ENCODE results near the gene IGFL1. TPM values are rescaled to one million over a fixed set of nuclear protein-coding genes. Genes with fewer than 3 reads are reported as not detected.

IGFL1 gene
- total and polyA plus RNA-seq, 4 donors, result not detected

DNA sequence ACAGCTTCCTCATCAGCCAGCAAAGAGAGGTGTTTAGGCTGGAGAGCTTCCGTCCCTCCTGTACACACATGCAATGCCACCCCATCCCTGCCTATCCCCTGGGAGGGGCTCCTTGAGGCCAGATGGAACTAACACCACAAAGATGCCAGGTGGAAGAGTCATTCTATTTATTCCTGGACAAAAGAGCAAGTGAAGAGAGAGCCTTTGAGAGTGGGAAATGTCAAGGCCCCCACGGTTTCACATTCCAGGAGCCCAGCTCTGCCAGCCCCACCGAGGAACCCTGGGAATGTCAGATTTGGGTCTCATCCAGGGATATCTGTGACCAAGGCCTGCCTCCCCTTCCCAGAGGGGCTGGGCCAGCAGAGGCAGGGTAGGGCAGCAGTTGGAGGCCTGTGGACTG is 30.8 kb upstream of the IGFL1 start:
- ATAC-seq (ENCODE audit: low FRiP score), result no peak
- H3K27ac ChIP-seq (ENCODE audit: low read depth in 1 of 2, low read length in 2 of 2), result no peak overlapping the region
- H3K4me3 ChIP-seq (ENCODE audit: low read length in 2 of 2), result no peak overlapping the region
- 26 to 28% methylated on average over 3 of the region's 3 CpGs for whole genome bisulfite sequencing, 2 donors
- no peaks in the 10 kb centered on the region for H3K36me3 ChIP-seq (ENCODE audit: control insufficient read depth in 1 of 2, insufficient read depth in 2 of 2, low read length in 1 of 2)
- DNase-seq, result peak in 1 of 2 donors; percentile 58
- intact Hi-C loops (cut with DNase I), result no loop called here
- no peaks in the 10 kb centered on the region for H3K4me1 ChIP-seq (ENCODE audit: control insufficient read depth in 1 of 2, insufficient read depth in 2 of 2, low read length in 2 of 2)
- no peaks in the 10 kb centered on the region for H3K9me3 ChIP-seq (ENCODE audit: control insufficient read depth, low read length)
- H3K27me3 ChIP-seq (ENCODE audit: control insufficient read depth in 1 of 2, insufficient read depth in 2 of 2, low read length in 1 of 2), result no peaks in the 10 kb centered on the region

DNA sequence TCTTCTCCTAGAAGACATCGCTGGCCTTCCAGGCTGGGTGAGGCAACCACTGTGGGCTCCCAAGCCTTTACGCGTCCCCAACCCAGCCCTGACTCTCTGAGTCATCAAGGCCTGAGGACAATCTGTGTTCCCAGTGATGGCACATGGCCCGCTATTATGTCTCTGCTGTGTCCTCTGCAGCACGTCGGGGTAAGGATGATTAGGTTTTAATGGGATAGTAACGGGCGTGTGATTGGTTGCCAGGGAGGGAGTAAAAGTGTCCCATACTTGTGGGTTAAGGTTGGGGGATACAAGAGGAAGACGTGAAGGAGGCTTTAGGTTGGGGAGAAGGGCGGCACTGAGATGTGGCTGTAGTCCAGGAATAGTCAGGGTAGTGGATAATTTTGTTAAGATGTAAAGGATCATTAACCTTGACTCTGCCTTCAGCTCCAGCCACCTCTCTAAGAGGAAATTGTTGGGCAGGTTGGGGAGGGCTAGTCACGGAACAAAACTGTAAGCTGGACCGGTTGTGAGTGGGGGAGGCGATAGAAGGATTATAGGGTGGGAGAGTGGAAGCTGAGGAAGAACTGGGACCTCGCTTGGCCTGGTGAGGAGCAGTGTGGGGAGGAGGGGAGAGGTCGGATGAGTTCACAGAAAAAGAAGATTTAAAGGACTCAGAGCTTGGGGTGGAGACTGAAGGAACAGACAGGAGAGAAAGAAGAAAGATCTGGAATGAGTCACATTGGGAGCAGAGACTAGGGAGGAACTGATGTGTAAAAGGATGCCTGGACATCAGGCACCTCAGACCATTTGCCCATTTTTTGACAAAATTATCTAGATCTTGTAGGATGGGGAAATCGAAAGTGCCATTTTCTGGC is 27.9 kb upstream of the IGFL1 start:
- no peak for ATAC-seq (ENCODE audit: low FRiP score)
- DNase-seq, result peak in 1 of 2 donors; percentile 8
- H3K27ac ChIP-seq (ENCODE audit: low read depth in 1 of 2, low read length in 2 of 2), result no peak overlapping the region
- H3K4me1 ChIP-seq (ENCODE audit: control insufficient read depth in 1 of 2, insufficient read depth in 2 of 2, low read length in 2 of 2), result no peaks in the 10 kb centered on the region
- no peak overlapping the region for H3K4me3 ChIP-seq (ENCODE audit: low read length in 2 of 2)
- no peaks in the 10 kb centered on the region for H3K36me3 ChIP-seq (ENCODE audit: control insufficient read depth in 1 of 2, insufficient read depth in 2 of 2, low read length in 1 of 2)
- H3K27me3 ChIP-seq (ENCODE audit: control insufficient read depth in 1 of 2, insufficient read depth in 2 of 2, low read length in 1 of 2), result no peaks in the 10 kb centered on the region
- 69 to 72% methylated on average over 16 of the region's 16 CpGs for WGBS, 2 donors
- no peaks in the 10 kb centered on the region for H3K9me3 ChIP-seq (ENCODE audit: control insufficient read depth, low read length)
- intact Hi-C loops (cut with DNase I), result no loop called here

DNA sequence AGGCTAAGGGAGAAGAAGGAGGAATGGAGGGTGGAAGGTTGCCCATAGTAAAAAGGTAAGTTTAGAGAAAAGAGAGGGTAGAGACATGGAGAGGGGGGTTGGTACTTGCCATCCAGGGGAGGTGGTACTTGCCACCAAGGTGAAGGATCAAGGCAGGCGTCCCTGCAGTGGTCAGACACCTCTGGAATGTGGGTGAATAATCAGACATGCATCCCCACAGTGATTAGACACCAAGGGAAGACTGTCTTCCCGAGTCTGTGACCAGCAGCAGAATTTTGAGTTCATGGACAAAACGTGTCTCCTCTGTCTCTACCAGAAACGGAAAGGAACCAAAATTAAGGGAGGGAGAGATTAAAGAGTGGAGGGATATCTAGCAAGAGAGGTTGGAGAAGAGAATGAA is 27.1 kb upstream of the IGFL1 start:
- Histone ChIP-seq H3K4me3 (ENCODE audit: low read length in 2 of 2) (no peak overlapping the region), H3K9me3 (ENCODE audit: control insufficient read depth, low read length) (no peaks in the 10 kb centered on the region), H3K4me1 (ENCODE audit: control insufficient read depth in 1 of 2, insufficient read depth in 2 of 2, low read length in 2 of 2) (no peaks in the 10 kb centered on the region), H3K27me3 (ENCODE audit: control insufficient read depth in 1 of 2, insufficient read depth in 2 of 2, low read length in 1 of 2) (no peaks in the 10 kb centered on the region), H3K27ac (ENCODE audit: low read depth in 1 of 2, low read length in 2 of 2) (no peak overlapping the region), H3K36me3 (ENCODE audit: control insufficient read depth in 1 of 2, insufficient read depth in 2 of 2, low read length in 1 of 2) (no peaks in the 10 kb centered on the region)
- WGBS, 2 donors, result 53 to 58% methylated on average over 4 of the region's 4 CpGs
- intact Hi-C loops (cut with DNase I), result no loop called here
- peak in 1 of 2 donors; percentile 24 for DNase-seq
- no peak for ATAC-seq (ENCODE audit: low FRiP score)

DNA sequence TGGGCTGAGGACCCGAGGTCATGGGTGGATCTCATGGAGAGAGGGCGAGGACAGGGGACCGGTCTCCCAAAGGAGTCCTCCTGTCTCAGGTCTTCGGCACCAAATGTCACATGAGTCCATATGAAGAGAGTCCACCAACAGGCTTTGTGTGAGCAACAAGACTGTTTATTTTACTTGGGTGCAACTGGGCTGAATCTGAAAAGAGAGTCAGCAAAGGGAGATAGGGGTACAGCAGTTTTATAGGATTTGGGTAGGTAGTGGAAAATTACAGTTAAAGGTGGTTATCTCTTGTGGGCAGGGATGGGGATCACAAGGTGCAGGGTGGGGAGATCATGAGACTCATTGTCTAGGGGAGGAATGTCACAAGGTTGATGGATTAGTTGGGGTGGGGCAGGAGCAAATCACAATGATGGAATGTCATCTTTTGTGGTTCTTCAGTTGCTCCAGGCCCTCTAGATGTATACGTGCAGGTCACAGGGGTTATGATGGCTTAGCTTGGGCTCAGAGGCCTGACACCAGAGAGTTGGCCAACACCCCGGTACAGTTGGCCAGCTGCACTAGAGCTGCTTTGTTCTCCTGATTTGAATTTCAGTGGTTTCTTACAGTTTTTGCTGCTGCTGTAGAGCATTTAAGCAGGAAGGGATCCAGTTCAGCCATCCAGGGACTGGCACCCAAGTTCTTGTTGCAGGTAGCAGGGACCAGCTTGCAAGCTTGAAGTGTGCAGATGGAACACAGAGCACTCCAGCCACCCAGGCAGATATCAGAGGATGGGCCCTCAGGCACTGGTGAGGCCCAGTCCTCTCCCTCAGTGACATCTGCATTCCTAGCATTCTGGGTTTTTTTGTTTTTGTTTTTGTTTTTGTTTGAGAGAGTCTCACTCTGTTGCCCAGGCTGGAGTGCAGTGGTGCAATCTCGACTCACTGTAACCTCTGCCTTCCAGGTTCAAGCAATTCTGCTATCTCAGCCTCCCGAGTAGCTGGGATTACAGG is 26.4 kb upstream of the IGFL1 start:
- Histone ChIP-seq H3K9me3 (ENCODE audit: control insufficient read depth, low read length) (no peaks in the 10 kb centered on the region), H3K27me3 (ENCODE audit: control insufficient read depth in 1 of 2, insufficient read depth in 2 of 2, low read length in 1 of 2) (no peaks in the 10 kb centered on the region), H3K4me1 (ENCODE audit: control insufficient read depth in 1 of 2, insufficient read depth in 2 of 2, low read length in 2 of 2) (no peaks in the 10 kb centered on the region), H3K27ac (ENCODE audit: low read depth in 1 of 2, low read length in 2 of 2) (no peak overlapping the region), H3K36me3 (ENCODE audit: control insufficient read depth in 1 of 2, insufficient read depth in 2 of 2, low read length in 1 of 2) (no peaks in the 10 kb centered on the region), H3K4me3 (ENCODE audit: low read length in 2 of 2) (no peak overlapping the region)
- 83 to 84% methylated on average over 8 of the region's 8 CpGs for WGBS, 2 donors
- no peak for ATAC-seq (ENCODE audit: low FRiP score)
- DNase-seq, result peak in 1 of 2 donors; percentile 39
- intact Hi-C loops (cut with DNase I), result no loop called here

DNA sequence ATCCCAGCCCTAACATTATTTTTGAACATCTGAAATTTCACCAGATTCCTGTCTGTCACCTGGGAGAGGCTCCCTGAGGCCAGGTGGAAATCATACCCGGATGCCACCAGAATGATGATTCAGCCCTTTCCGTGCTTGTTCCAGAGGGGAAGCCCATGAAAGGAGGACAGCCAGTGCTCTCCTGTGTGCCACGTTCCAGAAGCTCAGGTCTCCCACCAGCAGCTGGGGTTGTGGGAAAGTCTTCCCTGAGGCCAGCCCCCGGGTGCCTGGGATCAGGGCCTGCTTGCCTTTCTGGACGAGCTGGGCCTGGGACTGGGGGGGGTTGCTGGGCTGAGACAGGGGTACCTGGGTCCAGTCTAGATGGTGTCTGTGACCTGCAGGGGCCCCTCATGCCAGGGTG is 25.5 kb upstream of the IGFL1 start:
- intact Hi-C loops (cut with DNase I), result no loop called here
- ATAC-seq (ENCODE audit: low FRiP score) (no peak), DNase-seq (peak; percentile 21 to 57)
- 70 to 78% methylated on average over 5 of the region's 5 CpGs for WGBS, 2 donors
- no peaks in the 10 kb centered on the region for H3K4me1 ChIP-seq (ENCODE audit: control insufficient read depth in 1 of 2, insufficient read depth in 2 of 2, low read length in 2 of 2)
- H3K9me3 ChIP-seq (ENCODE audit: control insufficient read depth, low read length), result no peaks in the 10 kb centered on the region
- no peaks in the 10 kb centered on the region for H3K36me3 ChIP-seq (ENCODE audit: control insufficient read depth in 1 of 2, insufficient read depth in 2 of 2, low read length in 1 of 2)
- no peak overlapping the region for H3K4me3 ChIP-seq (ENCODE audit: low read length in 2 of 2)
- no peaks in the 10 kb centered on the region for H3K27me3 ChIP-seq (ENCODE audit: control insufficient read depth in 1 of 2, insufficient read depth in 2 of 2, low read length in 1 of 2)
- H3K27ac ChIP-seq (ENCODE audit: low read depth in 1 of 2, low read length in 2 of 2), result no peak overlapping the region

DNA sequence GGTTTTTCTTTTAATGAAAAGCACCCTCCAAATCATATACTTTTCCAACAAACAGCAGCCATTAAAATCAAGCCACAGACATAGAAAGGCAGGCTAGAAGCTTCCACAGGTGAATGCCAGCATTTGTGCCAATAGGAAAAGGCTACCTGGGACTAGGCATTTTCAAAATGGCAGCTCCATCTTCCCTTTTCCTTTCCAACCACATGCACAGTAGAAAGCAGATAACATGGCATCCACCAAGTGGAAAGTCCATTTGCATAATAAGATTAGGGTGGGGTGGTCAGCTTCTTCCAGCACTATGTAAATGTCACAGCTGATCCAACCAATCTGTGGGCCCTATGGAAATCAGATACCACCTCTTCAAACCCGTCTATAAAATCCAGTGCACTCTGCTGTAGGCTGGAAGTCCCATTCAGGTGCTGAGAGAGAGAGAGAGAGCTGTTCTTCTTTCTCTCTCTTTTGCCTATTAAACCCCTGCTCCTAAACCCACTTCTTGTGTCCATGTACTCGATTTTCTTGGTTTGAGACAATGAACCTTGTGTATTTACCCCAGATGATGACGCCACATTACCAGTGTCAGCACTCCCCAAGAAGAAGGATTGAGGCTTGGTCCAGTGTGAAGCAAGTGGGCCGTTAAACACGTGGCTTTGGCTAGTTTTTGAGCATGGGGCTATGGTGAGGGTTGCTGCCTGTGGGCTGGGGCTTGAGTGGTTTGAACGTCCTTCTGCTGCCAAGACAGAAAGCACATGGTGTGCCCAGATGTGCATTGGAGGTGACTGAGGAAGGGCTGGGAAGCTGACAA is 24.2 kb upstream of the IGFL1 start:
- no peaks in the 10 kb centered on the region for H3K9me3 ChIP-seq (ENCODE audit: control insufficient read depth, low read length)
- WGBS, 2 donors, result 62 to 63% methylated on average over 6 of the region's 6 CpGs
- no peak overlapping the region for H3K27ac ChIP-seq (ENCODE audit: low read depth in 1 of 2, low read length in 2 of 2)
- intact Hi-C loops (cut with DNase I), result no loop called here
- ATAC-seq (ENCODE audit: low FRiP score) (no peak), DNase-seq (peak in 1 of 2 donors; percentile 9)
- no peaks in the 10 kb centered on the region for H3K27me3 ChIP-seq (ENCODE audit: control insufficient read depth in 1 of 2, insufficient read depth in 2 of 2, low read length in 1 of 2)
- H3K4me1 ChIP-seq (ENCODE audit: control insufficient read depth in 1 of 2, insufficient read depth in 2 of 2, low read length in 2 of 2), result no peaks in the 10 kb centered on the region
- H3K36me3 ChIP-seq (ENCODE audit: control insufficient read depth in 1 of 2, insufficient read depth in 2 of 2, low read length in 1 of 2), result no peaks in the 10 kb centered on the region
- no peak overlapping the region for H3K4me3 ChIP-seq (ENCODE audit: low read length in 2 of 2)

DNA sequence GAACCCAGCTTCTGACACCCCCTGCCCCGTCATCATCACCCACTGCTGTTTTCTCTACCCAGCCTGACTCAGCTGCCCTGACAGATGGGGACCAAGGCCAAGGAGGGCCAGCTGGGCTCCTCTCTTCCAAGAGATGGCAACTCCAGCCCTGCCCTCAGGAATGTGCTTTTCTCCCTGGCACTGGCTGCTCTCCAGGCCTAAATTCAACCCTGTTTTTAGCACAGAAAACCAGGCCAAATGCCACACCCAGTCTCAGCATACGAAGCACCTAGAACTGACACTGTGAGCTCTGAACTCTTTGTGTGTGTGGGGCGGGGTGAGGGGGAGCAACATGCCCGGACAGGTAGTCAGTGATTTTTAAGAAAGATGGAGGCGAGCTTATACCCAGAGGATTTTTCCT is 23.4 kb upstream of the IGFL1 start:
- H3K9me3 ChIP-seq (ENCODE audit: control insufficient read depth, low read length), result no peaks in the 10 kb centered on the region
- intact Hi-C loops (cut with DNase I), result no loop called here
- 52 to 56% methylated on average over 5 of the region's 5 CpGs for WGBS, 2 donors
- ATAC-seq (ENCODE audit: low FRiP score) (no peak), DNase-seq (peak; percentile 26 to 52)
- H3K4me1 ChIP-seq (ENCODE audit: control insufficient read depth in 1 of 2, insufficient read depth in 2 of 2, low read length in 2 of 2), result no peaks in the 10 kb centered on the region
- no peak overlapping the region for H3K4me3 ChIP-seq (ENCODE audit: low read length in 2 of 2)
- H3K27me3 ChIP-seq (ENCODE audit: control insufficient read depth in 1 of 2, insufficient read depth in 2 of 2, low read length in 1 of 2), result no peaks in the 10 kb centered on the region
- no peaks in the 10 kb centered on the region for H3K36me3 ChIP-seq (ENCODE audit: control insufficient read depth in 1 of 2, insufficient read depth in 2 of 2, low read length in 1 of 2)
- H3K27ac ChIP-seq (ENCODE audit: low read depth in 1 of 2, low read length in 2 of 2), result no peak overlapping the region

DNA sequence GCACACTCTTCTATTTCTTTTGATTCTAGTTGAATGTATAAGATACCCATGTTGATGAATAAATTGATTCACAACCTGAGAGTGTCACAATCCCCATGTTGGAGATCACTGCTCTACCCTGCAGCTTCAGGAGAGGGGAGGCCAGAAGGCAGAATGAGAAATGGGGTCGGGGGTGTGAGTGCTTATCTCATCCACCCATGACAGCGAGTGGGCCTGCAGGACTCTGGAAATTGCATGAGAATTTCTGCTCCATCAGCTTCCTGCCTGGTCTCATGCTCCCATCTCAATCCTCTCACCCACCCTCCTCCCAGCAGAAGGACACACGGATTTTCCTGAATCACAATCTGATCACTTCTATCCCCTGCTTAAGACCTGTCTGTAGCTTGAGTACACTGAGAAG is 22.9 kb upstream of the IGFL1 start:
- no peaks in the 10 kb centered on the region for H3K9me3 ChIP-seq (ENCODE audit: control insufficient read depth, low read length)

More for the DNA sequence above, 22.9 kb upstream of the IGFL1 start:
- no peak overlapping the region for H3K4me3 ChIP-seq (ENCODE audit: low read length in 2 of 2)
- no peak overlapping the region for H3K27ac ChIP-seq (ENCODE audit: low read depth in 1 of 2, low read length in 2 of 2)
- no peak for ATAC-seq (ENCODE audit: low FRiP score)
- 70 to 71% methylated on average over 3 of the region's 3 CpGs for WGBS, 2 donors
- peak in 1 of 2 donors; percentile 13 for DNase-seq
- H3K36me3 ChIP-seq (ENCODE audit: control insufficient read depth in 1 of 2, insufficient read depth in 2 of 2, low read length in 1 of 2), result no peaks in the 10 kb centered on the region
- intact Hi-C loops (cut with DNase I), result no loop called here
- no peaks in the 10 kb centered on the region for H3K4me1 ChIP-seq (ENCODE audit: control insufficient read depth in 1 of 2, insufficient read depth in 2 of 2, low read length in 2 of 2)
- no peaks in the 10 kb centered on the region for H3K27me3 ChIP-seq (ENCODE audit: control insufficient read depth in 1 of 2, insufficient read depth in 2 of 2, low read length in 1 of 2)
